ENCODE data around the gene KCNQ5.

KCNQ5 gene

DNA sequence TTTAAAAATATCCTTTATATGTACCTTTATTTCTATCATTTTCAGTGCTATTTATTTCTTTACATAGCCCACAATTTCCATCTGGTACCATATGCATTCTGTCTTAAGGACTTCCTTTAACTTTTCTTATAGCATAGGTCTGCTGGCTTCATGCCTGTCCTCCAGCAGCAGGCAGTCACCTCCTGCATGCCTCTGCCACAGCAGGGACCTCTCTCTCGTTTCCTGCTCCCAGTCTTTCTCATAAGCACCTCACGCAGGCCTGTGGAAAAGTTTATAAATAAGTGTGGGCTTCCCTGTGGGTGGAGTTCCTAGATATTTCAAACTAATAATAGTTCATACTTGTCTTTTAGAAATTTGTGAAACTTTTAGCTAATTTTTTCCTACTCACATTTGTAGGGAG is 133.9 kb downstream of the KCNQ5 start:
- Histone ChIP-seq H3K4me3 (ENCODE audit: low read length) (no peak overlapping the region), H3K4me1 (ENCODE audit: low read length) (peaks cover 6% of the 10 kb centered on the region; the same call in 1 of the 2 replicates), H3K4me2 (ENCODE audit: low read length) (no peak overlapping the region), H3K9me3 (ENCODE audit: insufficient read depth, low read length) (no peaks in the 10 kb centered on the region), H4K20me1 (ENCODE audit: insufficient read depth, low read length) (no peaks in the 10 kb centered on the region), H3K36me3 (replicated peaks; ENCODE audit: low read depth, low read length) (no peaks in the 10 kb centered on the region), H3K27ac (ENCODE audit: low read length) (no peak overlapping the region), H2AFZ (ENCODE audit: low read depth, low read length) (no peak overlapping the region), H3K9ac (ENCODE audit: low read length) (no peak overlapping the region), H3K27me3 (ENCODE audit: low read depth, low read length) (no peaks in the 10 kb centered on the region), H3K79me2 (ENCODE audit: low read length) (no peaks in the 10 kb centered on the region)
- TF ChIP-seq EZH2phosphoT487 (IDR thresholded peaks at IDR 0.05; ENCODE audit: low read depth), result no peak
- TF ChIP-seq, protein P1, sequence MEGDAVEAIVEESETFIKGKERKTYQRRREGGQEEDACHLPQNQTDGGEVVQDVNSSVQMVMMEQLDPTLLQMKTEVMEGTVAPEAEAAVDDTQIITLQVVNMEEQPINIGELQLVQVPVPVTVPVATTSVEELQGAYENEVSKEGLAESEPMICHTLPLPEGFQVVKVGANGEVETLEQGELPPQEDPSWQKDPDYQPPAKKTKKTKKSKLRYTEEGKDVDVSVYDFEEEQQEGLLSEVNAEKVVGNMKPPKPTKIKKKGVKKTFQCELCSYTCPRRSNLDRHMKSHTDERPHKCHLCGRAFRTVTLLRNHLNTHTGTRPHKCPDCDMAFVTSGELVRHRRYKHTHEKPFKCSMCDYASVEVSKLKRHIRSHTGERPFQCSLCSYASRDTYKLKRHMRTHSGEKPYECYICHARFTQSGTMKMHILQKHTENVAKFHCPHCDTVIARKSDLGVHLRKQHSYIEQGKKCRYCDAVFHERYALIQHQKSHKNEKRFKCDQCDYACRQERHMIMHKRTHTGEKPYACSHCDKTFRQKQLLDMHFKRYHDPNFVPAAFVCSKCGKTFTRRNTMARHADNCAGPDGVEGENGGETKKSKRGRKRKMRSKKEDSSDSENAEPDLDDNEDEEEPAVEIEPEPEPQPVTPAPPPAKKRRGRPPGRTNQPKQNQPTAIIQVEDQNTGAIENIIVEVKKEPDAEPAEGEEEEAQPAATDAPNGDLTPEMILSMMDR (IDR thresholded peaks at IDR 0.05; ENCODE audit: low read depth, low read length), result no peak

DNA sequence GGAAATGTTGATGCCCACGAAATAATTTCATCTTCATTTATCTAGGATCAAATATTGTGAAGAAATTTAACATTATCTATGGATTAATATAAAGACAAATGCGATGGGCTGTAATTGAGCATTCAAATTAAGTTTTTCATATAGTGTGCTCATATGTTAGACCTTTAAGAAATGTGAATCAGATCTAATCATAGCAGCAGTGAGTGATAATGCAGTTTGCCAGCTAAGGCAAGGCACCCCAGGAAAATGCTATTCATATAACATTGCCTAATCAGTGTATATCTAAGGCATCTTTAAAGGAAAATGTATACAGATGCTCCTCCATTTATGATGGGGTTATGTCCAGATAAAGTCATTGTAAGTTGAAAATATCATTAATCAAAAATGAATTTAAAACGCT is 135.2 kb downstream of the KCNQ5 start:
- Histone ChIP-seq H3K27ac (ENCODE audit: low read length) (no peak overlapping the region), H3K4me3 (ENCODE audit: low read length) (no peak overlapping the region), H3K36me3 (replicated peaks; ENCODE audit: low read depth, low read length) (no peaks in the 10 kb centered on the region), H3K27me3 (ENCODE audit: low read depth, low read length) (no peaks in the 10 kb centered on the region), H3K79me2 (ENCODE audit: low read length) (no peaks in the 10 kb centered on the region), H3K9me3 (ENCODE audit: insufficient read depth, low read length) (no peaks in the 10 kb centered on the region), H4K20me1 (ENCODE audit: insufficient read depth, low read length) (no peaks in the 10 kb centered on the region), H3K9ac (ENCODE audit: low read length) (no peak overlapping the region), H3K4me1 (ENCODE audit: low read length) (peaks cover 6% of the 10 kb centered on the region; the same call in 1 of the 2 replicates), H2AFZ (ENCODE audit: low read depth, low read length) (no peak overlapping the region), H3K4me2 (ENCODE audit: low read length) (no peak overlapping the region)
- TF ChIP-seq EZH2phosphoT487 (IDR thresholded peaks at IDR 0.05; ENCODE audit: low read depth), result no peak
- TF ChIP-seq, protein P1 (IDR thresholded peaks at IDR 0.05; ENCODE audit: low read depth, low read length), result no peak

DNA sequence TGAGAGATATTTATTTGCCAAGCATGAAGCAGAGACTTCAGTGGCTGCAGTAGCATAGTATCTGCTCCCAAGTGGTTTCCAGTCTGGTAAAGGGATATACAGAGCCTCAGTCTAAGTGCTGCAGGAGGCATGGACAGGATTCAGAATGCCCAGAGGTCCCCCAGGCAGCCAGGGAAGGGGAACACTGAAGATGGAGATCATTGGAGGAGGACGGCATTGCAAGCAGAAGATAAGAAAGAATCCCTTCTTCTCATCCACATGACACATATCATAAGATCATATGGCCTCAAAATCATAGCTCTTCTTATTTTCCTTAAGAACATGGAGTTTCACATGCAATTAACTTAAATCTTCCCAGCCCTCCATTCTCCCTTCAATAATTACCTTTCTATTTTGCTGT is 136.1 kb downstream of the KCNQ5 start:
- TF ChIP-seq, protein P1 (IDR thresholded peaks at IDR 0.05; ENCODE audit: low read depth, low read length), result no peak
- TF ChIP-seq EZH2phosphoT487 (IDR thresholded peaks at IDR 0.05; ENCODE audit: low read depth), result no peak
- H3K9me3 ChIP-seq (ENCODE audit: insufficient read depth, low read length), result no peaks in the 10 kb centered on the region
- peaks cover 6% of the 10 kb centered on the region; the same call in 1 of the 2 replicates for H3K4me1 ChIP-seq (ENCODE audit: low read length)
- H4K20me1 ChIP-seq (ENCODE audit: insufficient read depth, low read length), result no peaks in the 10 kb centered on the region
- H3K79me2 ChIP-seq (ENCODE audit: low read length), result no peaks in the 10 kb centered on the region
- no peak overlapping the region for H3K4me2 ChIP-seq (ENCODE audit: low read length)
- H3K36me3 ChIP-seq (replicated peaks; ENCODE audit: low read depth, low read length), result no peaks in the 10 kb centered on the region
- H3K27me3 ChIP-seq (ENCODE audit: low read depth, low read length), result no peaks in the 10 kb centered on the region
- no peak overlapping the region for H3K27ac ChIP-seq (ENCODE audit: low read length)
- no peak overlapping the region for H2AFZ ChIP-seq (ENCODE audit: low read depth, low read length)
- H3K4me3 ChIP-seq (ENCODE audit: low read length), result no peak overlapping the region
- no peak overlapping the region for H3K9ac ChIP-seq (ENCODE audit: low read length)

DNA sequence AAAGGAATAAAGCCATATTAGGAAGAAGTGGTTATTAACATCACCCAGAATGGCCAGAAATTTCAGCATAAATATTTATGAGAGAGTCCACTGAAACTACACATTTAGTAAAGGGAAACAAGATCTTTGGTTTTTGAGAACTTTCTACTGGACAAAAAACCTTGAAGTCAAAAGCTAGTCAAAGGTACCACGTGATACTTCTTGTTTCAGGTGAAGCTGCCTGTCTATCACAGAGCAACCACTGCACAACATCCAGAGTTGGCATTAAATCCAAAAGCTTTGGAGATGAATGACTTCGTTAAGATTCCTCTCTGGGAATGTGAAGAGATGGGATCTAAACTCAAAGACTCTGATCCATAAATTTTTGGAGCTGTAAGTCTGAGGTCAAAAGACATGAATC is 137.0 kb downstream of the KCNQ5 start:
- no peak for TF ChIP-seq EZH2phosphoT487 (IDR thresholded peaks at IDR 0.05; ENCODE audit: low read depth)
- TF ChIP-seq, protein P1 (IDR thresholded peaks at IDR 0.05; ENCODE audit: low read depth, low read length), result no peak
- Histone ChIP-seq H3K9ac (ENCODE audit: low read length) (no peak overlapping the region), H3K79me2 (ENCODE audit: low read length) (no peaks in the 10 kb centered on the region), H3K9me3 (ENCODE audit: insufficient read depth, low read length) (no peaks in the 10 kb centered on the region), H3K4me3 (ENCODE audit: low read length) (no peak overlapping the region), H4K20me1 (ENCODE audit: insufficient read depth, low read length) (no peaks in the 10 kb centered on the region), H2AFZ (ENCODE audit: low read depth, low read length) (no peak overlapping the region), H3K36me3 (replicated peaks; ENCODE audit: low read depth, low read length) (no peaks in the 10 kb centered on the region), H3K27me3 (ENCODE audit: low read depth, low read length) (no peaks in the 10 kb centered on the region), H3K4me1 (ENCODE audit: low read length) (peaks cover 6% of the 10 kb centered on the region; the same call in 1 of the 2 replicates), H3K4me2 (ENCODE audit: low read length) (no peak overlapping the region), H3K27ac (ENCODE audit: low read length) (no peak overlapping the region)
